ENCODE measurements around the gene EPHA7. TPM values are rescaled to one million over a fixed set of nuclear protein-coding genes. Genes with fewer than 3 reads are reported as not detected.

Gene EPHA7
- polyA plus RNA-seq, 2 of the 4 experiments (the other 2 are of a cell fraction) = 0.45 to 0.56 TPM

DNA sequence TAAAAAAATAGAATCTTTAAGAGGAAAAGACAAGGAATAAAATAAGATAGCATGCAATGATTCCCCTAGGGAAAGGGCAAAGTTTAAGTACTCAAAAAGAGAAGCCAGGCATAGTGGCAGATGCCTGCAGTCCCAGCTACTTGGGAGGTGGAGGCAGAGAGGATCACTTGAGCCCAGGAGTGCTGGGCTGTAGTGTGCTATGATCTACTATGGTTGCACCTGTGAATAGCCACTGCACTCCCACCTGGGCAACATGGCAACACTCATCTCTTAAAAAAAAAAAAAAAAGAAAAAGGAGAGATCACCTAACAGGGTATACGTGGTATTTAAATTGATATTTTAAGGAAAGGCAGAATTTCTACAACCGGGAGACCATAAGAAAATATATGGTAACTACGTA lies 16.0 kb downstream of the EPHA7 start:
- no peak overlapping the region for H3K4me2 ChIP-seq
- no peak overlapping the region for H3K4me3 ChIP-seq
- WGBS (ENCODE audit: missing lambda C conversion rate) = 21% methylated on average over 3 of the region's 3 CpGs
- H3K27ac ChIP-seq = no peak overlapping the region
- ATAC-seq (no peak), DNase-seq (ENCODE audit: low read depth in 1 of 2, low spot score in 1 of 2) (no peak), FAIRE-seq (no peak)
- no peaks in the 10 kb centered on the region for H3K4me1 ChIP-seq
- no peaks in the 10 kb centered on the region for H3K9me3 ChIP-seq
- no peak for TF ChIP-seq ZC3H11A (IDR thresholded peaks at IDR 0.05)
- no peak for TF ChIP-seq TP53 (CRISPR knock-in tag; IDR thresholded peaks at IDR 0.05)
- TF ChIP-seq, protein P1, sequence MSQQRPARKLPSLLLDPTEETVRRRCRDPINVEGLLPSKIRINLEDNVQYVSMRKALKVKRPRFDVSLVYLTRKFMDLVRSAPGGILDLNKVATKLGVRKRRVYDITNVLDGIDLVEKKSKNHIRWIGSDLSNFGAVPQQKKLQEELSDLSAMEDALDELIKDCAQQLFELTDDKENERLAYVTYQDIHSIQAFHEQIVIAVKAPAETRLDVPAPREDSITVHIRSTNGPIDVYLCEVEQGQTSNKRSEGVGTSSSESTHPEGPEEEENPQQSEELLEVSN (IDR thresholded peaks at IDR 0.05; ENCODE audit: borderline replicate concordance, low read depth) = no peak
- no peak for TF ChIP-seq NPAS2 (CRISPR knock-in tag; IDR thresholded peaks at IDR 0.05; ENCODE audit: borderline replicate concordance)
- TF ChIP-seq, protein P2, sequence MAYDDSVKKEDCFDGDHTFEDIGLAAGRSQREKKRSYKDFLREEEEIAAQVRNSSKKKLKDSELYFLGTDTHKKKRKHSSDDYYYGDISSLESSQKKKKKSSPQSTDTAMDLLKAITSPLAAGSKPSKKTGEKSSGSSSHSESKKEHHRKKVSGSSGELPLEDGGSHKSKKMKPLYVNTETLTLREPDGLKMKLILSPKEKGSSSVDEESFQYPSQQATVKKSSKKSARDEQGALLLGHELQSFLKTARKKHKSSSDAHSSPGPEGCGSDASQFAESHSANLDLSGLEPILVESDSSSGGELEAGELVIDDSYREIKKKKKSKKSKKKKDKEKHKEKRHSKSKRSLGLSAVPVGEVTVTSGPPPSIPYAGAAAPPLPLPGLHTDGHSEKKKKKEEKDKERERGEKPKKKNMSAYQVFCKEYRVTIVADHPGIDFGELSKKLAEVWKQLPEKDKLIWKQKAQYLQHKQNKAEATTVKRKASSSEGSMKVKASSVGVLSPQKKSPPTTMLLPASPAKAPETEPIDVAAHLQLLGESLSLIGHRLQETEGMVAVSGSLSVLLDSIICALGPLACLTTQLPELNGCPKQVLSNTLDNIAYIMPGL (CRISPR knock-in tag; IDR thresholded peaks at IDR 0.05; ENCODE audit: borderline replicate concordance) = no peak
- no peak for TF ChIP-seq REST (IDR thresholded peaks at IDR 0.05)
- no peak for TF ChIP-seq CHD2 (IDR thresholded peaks at IDR 0.05; ENCODE audit: low read length, partially characterized antibody)
- TF ChIP-seq CBX2 (IDR thresholded peaks at IDR 0.05; ENCODE audit: borderline replicate concordance, low read depth) = no peak
- TF ChIP-seq, protein P3, sequence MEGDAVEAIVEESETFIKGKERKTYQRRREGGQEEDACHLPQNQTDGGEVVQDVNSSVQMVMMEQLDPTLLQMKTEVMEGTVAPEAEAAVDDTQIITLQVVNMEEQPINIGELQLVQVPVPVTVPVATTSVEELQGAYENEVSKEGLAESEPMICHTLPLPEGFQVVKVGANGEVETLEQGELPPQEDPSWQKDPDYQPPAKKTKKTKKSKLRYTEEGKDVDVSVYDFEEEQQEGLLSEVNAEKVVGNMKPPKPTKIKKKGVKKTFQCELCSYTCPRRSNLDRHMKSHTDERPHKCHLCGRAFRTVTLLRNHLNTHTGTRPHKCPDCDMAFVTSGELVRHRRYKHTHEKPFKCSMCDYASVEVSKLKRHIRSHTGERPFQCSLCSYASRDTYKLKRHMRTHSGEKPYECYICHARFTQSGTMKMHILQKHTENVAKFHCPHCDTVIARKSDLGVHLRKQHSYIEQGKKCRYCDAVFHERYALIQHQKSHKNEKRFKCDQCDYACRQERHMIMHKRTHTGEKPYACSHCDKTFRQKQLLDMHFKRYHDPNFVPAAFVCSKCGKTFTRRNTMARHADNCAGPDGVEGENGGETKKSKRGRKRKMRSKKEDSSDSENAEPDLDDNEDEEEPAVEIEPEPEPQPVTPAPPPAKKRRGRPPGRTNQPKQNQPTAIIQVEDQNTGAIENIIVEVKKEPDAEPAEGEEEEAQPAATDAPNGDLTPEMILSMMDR (IDR thresholded peaks at IDR 0.05) = no peak
- TF ChIP-seq, protein P4, sequence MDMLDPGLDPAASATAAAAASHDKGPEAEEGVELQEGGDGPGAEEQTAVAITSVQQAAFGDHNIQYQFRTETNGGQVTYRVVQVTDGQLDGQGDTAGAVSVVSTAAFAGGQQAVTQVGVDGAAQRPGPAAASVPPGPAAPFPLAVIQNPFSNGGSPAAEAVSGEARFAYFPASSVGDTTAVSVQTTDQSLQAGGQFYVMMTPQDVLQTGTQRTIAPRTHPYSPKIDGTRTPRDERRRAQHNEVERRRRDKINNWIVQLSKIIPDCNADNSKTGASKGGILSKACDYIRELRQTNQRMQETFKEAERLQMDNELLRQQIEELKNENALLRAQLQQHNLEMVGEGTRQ (IDR thresholded peaks at IDR 0.05) = no peak
- TF ChIP-seq ESRRA (IDR thresholded peaks at IDR 0.05; ENCODE audit: borderline replicate concordance, low read length) = no peak
- POLR2A ChIA-PET = no interaction called here
- CTCF ChIA-PET = no interaction called here

GRCh38 chr6:93398723-93399122 lies 20.6 kb downstream of the EPHA7 start:
- Histone ChIP-seq H3K4me3 (no peak overlapping the region), H3K27ac (no peak overlapping the region), H3K9me3 (no peaks in the 10 kb centered on the region), H3K4me1 (no peaks in the 10 kb centered on the region), H3K4me2 (no peak overlapping the region)
- WGBS (ENCODE audit: missing lambda C conversion rate) = 0% methylated on average over 1 of the region's 1 CpG
- DNase-seq (ENCODE audit: low read depth in 1 of 2, low spot score in 1 of 2) = no peak
- CTCF ChIA-PET = no interaction called here
- FAIRE-seq = no peak
- no peak for ATAC-seq
- POLR2A ChIA-PET = no interaction called here
- TF ChIP-seq MYC (IDR thresholded peaks at IDR 0.05; ENCODE audit: borderline replicate concordance, low read length) (no peak), FOSL2 (IDR thresholded peaks at IDR 0.05) (no peak), FOSL2 (CRISPR knock-in tag; IDR thresholded peaks at IDR 0.05) (no peak), RARB (CRISPR knock-in tag; IDR thresholded peaks at IDR 0.05) (no peak), NR3C1 (IDR thresholded peaks at IDR 0.05) (no peak), ELK1 (IDR thresholded peaks at IDR 0.05; ENCODE audit: low read depth, low read length) (no peak), ZNF302 (CRISPR knock-in tag; IDR thresholded peaks at IDR 0.05) (no peak), RCOR1 (IDR thresholded peaks at IDR 0.05; ENCODE audit: low read depth, low read length) (no peak), GATA3 (IDR thresholded peaks at IDR 0.05; ENCODE audit: borderline replicate concordance) (no peak), MAFK (IDR thresholded peaks at IDR 0.05; ENCODE audit: partially characterized antibody) (no peak), ATOH8 (CRISPR knock-in tag; IDR thresholded peaks at IDR 0.05; ENCODE audit: low read depth) (no peak), KDM1A (IDR thresholded peaks at IDR 0.05; ENCODE audit: low read depth) (no peak), HDAC2 (IDR thresholded peaks at IDR 0.05) (no peak), CEBPB (IDR thresholded peaks at IDR 0.05) (no peak), POLR2AphosphoS2 (conservative IDR thresholded peaks at IDR 0.05; ENCODE audit: low read length) (no peak), PBX3 (IDR thresholded peaks at IDR 0.05) (no peak)
